ENCODE results near the gene ZNF541.
"Not testable (repeated sequence)": the region's sequence is repeated elsewhere in the genome, so short reads cannot be mapped to it uniquely, and the experiment has no call there.

DNA sequence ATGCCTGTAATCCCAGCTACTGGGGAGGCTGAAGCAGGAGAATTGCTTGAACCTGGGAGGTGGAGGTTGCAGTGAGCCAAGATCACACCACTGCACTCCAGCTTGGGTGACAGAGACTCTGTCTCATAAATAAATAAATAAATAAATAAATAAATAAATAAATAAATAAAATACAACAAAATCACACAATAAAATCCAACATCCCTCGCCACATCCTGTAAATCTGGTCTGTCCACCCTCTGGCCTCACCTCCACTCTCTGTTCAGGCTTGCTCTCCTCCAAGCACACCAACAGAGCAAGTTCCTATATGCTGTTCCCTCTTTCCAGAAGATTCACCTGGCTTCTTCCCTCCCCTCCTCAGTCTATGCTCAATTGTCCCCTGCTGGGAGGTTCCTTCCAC, 10.2 kb upstream of the ZNF541 start:
- TF ChIP-seq, protein P1, sequence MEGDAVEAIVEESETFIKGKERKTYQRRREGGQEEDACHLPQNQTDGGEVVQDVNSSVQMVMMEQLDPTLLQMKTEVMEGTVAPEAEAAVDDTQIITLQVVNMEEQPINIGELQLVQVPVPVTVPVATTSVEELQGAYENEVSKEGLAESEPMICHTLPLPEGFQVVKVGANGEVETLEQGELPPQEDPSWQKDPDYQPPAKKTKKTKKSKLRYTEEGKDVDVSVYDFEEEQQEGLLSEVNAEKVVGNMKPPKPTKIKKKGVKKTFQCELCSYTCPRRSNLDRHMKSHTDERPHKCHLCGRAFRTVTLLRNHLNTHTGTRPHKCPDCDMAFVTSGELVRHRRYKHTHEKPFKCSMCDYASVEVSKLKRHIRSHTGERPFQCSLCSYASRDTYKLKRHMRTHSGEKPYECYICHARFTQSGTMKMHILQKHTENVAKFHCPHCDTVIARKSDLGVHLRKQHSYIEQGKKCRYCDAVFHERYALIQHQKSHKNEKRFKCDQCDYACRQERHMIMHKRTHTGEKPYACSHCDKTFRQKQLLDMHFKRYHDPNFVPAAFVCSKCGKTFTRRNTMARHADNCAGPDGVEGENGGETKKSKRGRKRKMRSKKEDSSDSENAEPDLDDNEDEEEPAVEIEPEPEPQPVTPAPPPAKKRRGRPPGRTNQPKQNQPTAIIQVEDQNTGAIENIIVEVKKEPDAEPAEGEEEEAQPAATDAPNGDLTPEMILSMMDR (IDR thresholded peaks at IDR 0.05; ENCODE audit: low read depth, low read length), result not testable (repeated sequence)
- not testable (repeated sequence) for TF ChIP-seq EZH2phosphoT487 (IDR thresholded peaks at IDR 0.05; ENCODE audit: low read depth)

Data from OCI-LY3 (cell line).